ENCODE measurements around the gene PLXNA4.

The PLXNA4 gene

GRCh38 chr7:132485136-132485535 is 91.1 kb downstream of the PLXNA4 start (continued):
- TF ChIP-seq, protein P1, sequence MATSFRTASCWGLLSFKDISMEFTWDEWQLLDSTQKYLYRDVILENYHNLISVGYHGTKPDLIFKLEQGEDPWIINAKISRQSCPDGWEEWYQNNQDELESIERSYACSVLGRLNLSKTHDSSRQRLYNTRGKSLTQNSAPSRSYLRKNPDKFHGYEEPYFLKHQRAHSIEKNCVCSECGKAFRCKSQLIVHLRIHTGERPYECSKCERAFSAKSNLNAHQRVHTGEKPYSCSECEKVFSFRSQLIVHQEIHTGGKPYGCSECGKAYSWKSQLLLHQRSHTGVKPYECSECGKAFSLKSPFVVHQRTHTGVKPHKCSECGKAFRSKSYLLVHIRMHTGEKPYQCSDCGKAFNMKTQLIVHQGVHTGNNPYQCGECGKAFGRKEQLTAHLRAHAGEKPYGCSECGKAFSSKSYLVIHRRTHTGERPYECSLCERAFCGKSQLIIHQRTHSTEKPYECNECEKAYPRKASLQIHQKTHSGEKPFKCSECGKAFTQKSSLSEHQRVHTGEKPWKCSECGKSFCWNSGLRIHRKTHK (tag by site-specific recombination; IDR thresholded peaks at IDR 0.05): no peak
- no peak for TF ChIP-seq KLF8 (tag by site-specific recombination; IDR thresholded peaks at IDR 0.05)
- TF ChIP-seq ZNF518A (tag by site-specific recombination; conservative IDR thresholded peaks at IDR 0.05; ENCODE audit: low read depth): peak; percentile 37; the same call in 1 of the 2 replicates
- TF ChIP-seq ZNF37A (tag by site-specific recombination; IDR thresholded peaks at IDR 0.05): no peak
- TF ChIP-seq, protein P2, sequence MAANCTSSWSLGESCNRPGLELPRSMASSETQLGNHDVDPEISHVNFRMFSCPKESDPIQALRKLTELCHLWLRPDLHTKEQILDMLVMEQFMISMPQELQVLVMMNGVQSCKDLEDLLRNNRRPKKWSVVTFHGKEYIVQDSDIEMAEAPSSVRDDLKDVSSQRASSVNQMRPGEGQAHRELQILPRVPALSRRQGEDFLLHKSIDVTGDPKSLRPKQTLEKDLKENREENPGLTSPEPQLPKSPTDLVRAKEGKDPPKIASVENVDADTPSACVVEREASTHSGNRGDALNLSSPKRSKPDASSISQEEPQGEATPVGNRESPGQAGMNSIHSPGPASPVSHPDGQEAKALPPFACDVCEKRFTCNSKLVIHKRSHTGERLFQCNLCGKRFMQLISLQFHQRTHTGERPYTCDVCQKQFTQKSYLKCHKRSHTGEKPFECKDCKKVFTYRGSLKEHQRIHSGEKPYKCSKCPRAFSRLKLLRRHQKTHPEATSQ (tag by site-specific recombination; IDR thresholded peaks at IDR 0.05): no peak
- no peak for TF ChIP-seq ZNF140 (tag by site-specific recombination; IDR thresholded peaks at IDR 0.05)
- peak; percentile 94 for TF ChIP-seq SCRT2 (tag by site-specific recombination; IDR thresholded peaks at IDR 0.05)
- TF ChIP-seq ZNF416 (tag by site-specific recombination; IDR thresholded peaks at IDR 0.05): no peak
- no peak for TF ChIP-seq ZNF530 (tag by site-specific recombination; IDR thresholded peaks at IDR 0.05; ENCODE audit: low read depth)
- no peak for TF ChIP-seq ZNF677 (tag by site-specific recombination; IDR thresholded peaks at IDR 0.05)
- no peak for TF ChIP-seq ZNF654 (tag by site-specific recombination; IDR thresholded peaks at IDR 0.05; ENCODE audit: low read depth)
- no peak for TF ChIP-seq ZNF560 (tag by site-specific recombination; IDR thresholded peaks at IDR 0.05; ENCODE audit: borderline replicate concordance)
- TF ChIP-seq BCL11A (tag by site-specific recombination; IDR thresholded peaks at IDR 0.05; ENCODE audit: low read depth): no peak; the same call in 1 of the 2 replicates
- no peak for TF ChIP-seq ZNF830 (tag by site-specific recombination; IDR thresholded peaks at IDR 0.05; ENCODE audit: low read depth)
- TF ChIP-seq KLF17 (tag by site-specific recombination; IDR thresholded peaks at IDR 0.05): peak; percentile 99
- no peak for TF ChIP-seq REPIN1 (tag by site-specific recombination; IDR thresholded peaks at IDR 0.05; ENCODE audit: low read depth)
- peak; percentile 92 for TF ChIP-seq ZXDB (tag by site-specific recombination; IDR thresholded peaks at IDR 0.05)
- TF ChIP-seq, protein P3, sequence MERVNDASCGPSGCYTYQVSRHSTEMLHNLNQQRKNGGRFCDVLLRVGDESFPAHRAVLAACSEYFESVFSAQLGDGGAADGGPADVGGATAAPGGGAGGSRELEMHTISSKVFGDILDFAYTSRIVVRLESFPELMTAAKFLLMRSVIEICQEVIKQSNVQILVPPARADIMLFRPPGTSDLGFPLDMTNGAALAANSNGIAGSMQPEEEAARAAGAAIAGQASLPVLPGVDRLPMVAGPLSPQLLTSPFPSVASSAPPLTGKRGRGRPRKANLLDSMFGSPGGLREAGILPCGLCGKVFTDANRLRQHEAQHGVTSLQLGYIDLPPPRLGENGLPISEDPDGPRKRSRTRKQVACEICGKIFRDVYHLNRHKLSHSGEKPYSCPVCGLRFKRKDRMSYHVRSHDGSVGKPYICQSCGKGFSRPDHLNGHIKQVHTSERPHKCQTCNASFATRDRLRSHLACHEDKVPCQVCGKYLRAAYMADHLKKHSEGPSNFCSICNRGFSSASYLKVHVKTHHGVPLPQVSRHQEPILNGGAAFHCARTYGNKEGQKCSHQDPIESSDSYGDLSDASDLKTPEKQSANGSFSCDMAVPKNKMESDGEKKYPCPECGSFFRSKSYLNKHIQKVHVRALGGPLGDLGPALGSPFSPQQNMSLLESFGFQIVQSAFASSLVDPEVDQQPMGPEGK (tag by site-specific recombination; IDR thresholded peaks at IDR 0.05): no peak; the same call in 1 of the 2 replicates
- no peak for TF ChIP-seq ZNF707 (tag by site-specific recombination; IDR thresholded peaks at IDR 0.05)
- TF ChIP-seq, protein P4, sequence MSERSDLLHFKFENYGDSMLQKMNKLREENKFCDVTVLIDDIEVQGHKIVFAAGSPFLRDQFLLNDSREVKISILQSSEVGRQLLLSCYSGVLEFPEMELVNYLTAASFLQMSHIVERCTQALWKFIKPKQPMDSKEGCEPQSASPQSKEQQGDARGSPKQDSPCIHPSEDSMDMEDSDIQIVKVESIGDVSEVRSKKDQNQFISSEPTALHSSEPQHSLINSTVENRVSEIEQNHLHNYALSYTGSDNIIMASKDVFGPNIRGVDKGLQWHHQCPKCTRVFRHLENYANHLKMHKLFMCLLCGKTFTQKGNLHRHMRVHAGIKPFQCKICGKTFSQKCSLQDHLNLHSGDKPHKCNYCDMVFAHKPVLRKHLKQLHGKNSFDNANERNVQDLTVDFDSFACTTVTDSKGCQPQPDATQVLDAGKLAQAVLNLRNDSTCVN (tag by site-specific recombination; optimal IDR thresholded peaks at IDR 0.05): no peak
- TF ChIP-seq ZNF837 (tag by site-specific recombination; IDR thresholded peaks at IDR 0.05): no peak
- TF ChIP-seq KLF16 (tag by site-specific recombination; IDR thresholded peaks at IDR 0.05): no peak
- TF ChIP-seq, protein P5, sequence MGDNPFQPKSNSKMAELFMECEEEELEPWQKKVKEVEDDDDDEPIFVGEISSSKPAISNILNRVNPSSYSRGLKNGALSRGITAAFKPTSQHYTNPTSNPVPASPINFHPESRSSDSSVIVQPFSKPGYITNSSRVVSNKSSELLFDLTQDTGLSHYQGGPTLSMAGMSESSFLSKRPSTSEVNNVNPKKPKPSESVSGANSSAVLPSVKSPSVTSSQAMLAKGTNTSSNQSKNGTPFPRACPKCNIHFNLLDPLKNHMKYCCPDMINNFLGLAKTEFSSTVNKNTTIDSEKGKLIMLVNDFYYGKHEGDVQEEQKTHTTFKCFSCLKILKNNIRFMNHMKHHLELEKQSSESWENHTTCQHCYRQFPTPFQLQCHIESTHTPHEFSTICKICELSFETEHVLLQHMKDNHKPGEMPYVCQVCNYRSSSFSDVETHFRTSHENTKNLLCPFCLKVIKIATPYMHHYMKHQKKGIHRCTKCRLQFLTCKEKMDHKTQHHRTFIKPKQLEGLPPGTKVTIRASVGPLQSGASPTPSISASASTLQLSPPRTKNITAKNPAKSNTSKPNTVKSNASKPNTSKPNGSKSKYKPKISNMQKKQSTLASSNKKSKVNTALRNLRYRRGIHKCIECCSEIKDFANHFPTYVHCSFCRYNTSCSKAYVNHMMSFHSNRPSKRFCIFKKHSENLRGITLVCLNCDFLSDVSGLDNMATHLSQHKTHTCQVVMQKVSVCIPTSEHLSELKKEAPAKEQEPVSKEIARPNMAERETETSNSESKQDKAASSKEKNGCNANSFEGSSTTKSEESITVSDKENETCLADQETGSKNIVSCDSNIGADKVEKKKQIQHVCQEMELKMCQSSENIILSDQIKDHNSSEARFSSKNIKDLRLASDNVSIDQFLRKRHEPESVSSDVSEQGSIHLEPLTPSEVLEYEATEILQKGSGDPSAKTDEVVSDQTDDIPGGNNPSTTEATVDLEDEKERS (tag by site-specific recombination; IDR thresholded peaks at IDR 0.05): no peak
- TF ChIP-seq ZNF324 (tag by site-specific recombination; IDR thresholded peaks at IDR 0.05): peak; percentile 33; the same call in 1 of the 2 replicates

Measured in HEK293 (cell line).